Parathyroid adenoma (tissue), 2 donors: Measurements from ENCODE around the gene ITPK1.
"Not testable (repeated sequence)": the region's sequence is repeated elsewhere in the genome, so short reads cannot be mapped to it uniquely, and the experiment has no call there.

Experiments
- H2AFZ ChIP-seq: fragments of 300-600 bp; sonication (generic); one replicate; pipeline ENCODE4 v1.7.0; 2017; ENCODE audit warnings: antibody characterized with exemption, mild to moderate bottlenecking
- H3K27ac ChIP-seq: fragments of 300-600 bp; sonication (generic); one replicate; pipeline ENCODE4 v1.7.0; 2017
- H3K27me3 ChIP-seq: fragments of 300-600 bp; sonication (generic); one replicate; pipeline ENCODE4 v1.7.0; 2017; ENCODE audit warnings: low read length; ENCODE audit not compliant: control insufficient read depth, insufficient read depth
- H3K36me3 ChIP-seq: fragments of 300-600 bp; sonication (generic); one replicate; pipeline ENCODE4 v1.7.0; 2017; ENCODE audit warnings: low read length; ENCODE audit not compliant: control insufficient read depth, insufficient read depth
- H3K4me1 ChIP-seq: fragments of 300-600 bp; sonication (generic); one replicate; pipeline ENCODE4 v1.7.0; 2017; ENCODE audit warnings: control low read depth
- H3K4me2 ChIP-seq: fragments of 300-600 bp; sonication (generic); one replicate; pipeline ENCODE4 v1.7.0; 2017; ENCODE audit warnings: low read length
- H3K4me3 ChIP-seq: fragments of 300-600 bp; sonication (generic); one replicate; pipeline ENCODE4 v1.7.0; 2017; ENCODE audit warnings: low read depth, low read length
- H3K79me2 ChIP-seq: fragments of 300-600 bp; sonication (generic); one replicate; pipeline ENCODE4 v1.7.0; 2017; ENCODE audit warnings: control low read depth
- H3K9ac ChIP-seq: fragments of 300-600 bp; sonication (generic); one replicate; pipeline ENCODE4 v1.7.0; 2017; ENCODE audit warnings: mild to moderate bottlenecking
- H3K9me3 ChIP-seq: fragments of 300-600 bp; sonication (generic); one replicate; pipeline ENCODE4 v1.7.0; 2017; ENCODE audit warnings: low read length; ENCODE audit not compliant: control insufficient read depth
- TF ChIP-seq, protein P1 (sequence below): fragments of 300-600 bp; sonication (generic); IDR thresholded peaks from one replicate; pipeline ENCODE4 v1.7.0; 2017; ENCODE audit warnings: antibody characterized with exemption, mild to moderate bottlenecking
- donor health status: primary hyperparathyroidism.

ITPK1 gene

DNA sequence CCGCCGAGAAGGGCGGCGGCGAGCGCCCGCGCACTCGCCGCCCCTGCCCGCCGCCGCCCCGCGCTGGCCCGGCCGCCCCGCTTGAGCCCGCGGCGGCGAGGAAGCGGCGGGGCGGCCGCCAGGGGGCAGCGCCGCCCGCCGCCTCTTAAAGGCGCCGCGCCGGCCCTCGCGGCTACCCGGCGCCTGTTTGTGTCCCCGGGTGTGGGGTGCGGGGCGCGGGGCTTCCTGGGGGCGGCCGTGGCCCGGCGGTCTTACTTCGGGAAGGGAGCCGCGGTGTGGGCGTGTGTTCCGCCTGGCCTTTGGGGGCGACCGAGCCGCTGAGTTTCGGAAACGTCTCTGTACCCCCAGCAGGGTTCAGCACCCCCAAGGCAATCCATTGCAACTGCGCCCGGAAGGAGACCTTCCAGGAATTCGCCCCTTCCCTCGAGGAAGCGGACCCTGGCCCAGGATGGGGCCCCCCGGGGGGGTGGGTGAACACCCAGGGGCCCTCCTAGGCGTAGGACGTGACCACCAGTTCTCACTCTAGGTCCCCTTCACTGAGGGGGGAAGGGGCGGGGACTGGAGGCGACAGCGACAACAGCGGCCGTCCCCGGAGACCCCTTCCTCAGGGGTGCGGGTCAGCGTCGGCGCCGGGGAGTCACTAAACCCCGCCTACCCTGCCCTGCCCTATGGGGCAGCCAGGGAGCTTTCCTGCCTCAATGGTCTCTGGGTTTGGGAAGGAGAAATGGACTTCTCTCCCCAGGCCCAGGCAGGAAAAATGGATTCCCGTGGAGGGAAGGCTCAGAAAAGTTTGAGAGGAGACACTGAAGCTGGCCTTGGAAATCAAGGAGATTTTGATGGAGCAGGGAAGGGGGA, at the start of gene ITPK1:
Gene ITPK1 (minus strand): TSS at position 105 of the 855 bp plus-strand sequence. CDS start 762 bp downstream, outside the sequence.
- Histone ChIP-seq H3K4me1 (peaks cover 20% of the 10 kb centered on the region), H3K36me3 (no peaks in the 10 kb centered on the region), H2AFZ (peak within 1 kb of the TSS; percentile 100), H3K79me2 (peaks cover 18% of the 10 kb centered on the region), H3K4me2 (peak within 1 kb of the TSS; percentile 96), H3K9ac (peak within 1 kb of the TSS; percentile 83), H3K9me3 (no peaks in the 10 kb centered on the region), H3K4me3 (peak within 1 kb of the TSS; percentile 89), H3K27ac (peak within 1 kb of the TSS; percentile 89), H3K27me3 (no peaks in the 10 kb centered on the region)
- TF ChIP-seq, protein P1, sequence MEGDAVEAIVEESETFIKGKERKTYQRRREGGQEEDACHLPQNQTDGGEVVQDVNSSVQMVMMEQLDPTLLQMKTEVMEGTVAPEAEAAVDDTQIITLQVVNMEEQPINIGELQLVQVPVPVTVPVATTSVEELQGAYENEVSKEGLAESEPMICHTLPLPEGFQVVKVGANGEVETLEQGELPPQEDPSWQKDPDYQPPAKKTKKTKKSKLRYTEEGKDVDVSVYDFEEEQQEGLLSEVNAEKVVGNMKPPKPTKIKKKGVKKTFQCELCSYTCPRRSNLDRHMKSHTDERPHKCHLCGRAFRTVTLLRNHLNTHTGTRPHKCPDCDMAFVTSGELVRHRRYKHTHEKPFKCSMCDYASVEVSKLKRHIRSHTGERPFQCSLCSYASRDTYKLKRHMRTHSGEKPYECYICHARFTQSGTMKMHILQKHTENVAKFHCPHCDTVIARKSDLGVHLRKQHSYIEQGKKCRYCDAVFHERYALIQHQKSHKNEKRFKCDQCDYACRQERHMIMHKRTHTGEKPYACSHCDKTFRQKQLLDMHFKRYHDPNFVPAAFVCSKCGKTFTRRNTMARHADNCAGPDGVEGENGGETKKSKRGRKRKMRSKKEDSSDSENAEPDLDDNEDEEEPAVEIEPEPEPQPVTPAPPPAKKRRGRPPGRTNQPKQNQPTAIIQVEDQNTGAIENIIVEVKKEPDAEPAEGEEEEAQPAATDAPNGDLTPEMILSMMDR = no peak

GRCh38 chr14:93163564-93163963, 47.8 kb upstream of the ITPK1 start:
- no peak overlapping the region for H3K4me2 ChIP-seq
- no peaks in the 10 kb centered on the region for H3K4me1 ChIP-seq
- no peaks in the 10 kb centered on the region for H3K79me2 ChIP-seq
- H3K36me3 ChIP-seq = no peaks in the 10 kb centered on the region
- H3K9me3 ChIP-seq = no peaks in the 10 kb centered on the region
- H3K9ac ChIP-seq = no peak overlapping the region
- no peaks in the 10 kb centered on the region for H3K27me3 ChIP-seq
- H3K27ac ChIP-seq = no peak overlapping the region
- no peak overlapping the region for H3K4me3 ChIP-seq
- H2AFZ ChIP-seq = no peak overlapping the region
- TF ChIP-seq, protein P1 = no peak

DNA sequence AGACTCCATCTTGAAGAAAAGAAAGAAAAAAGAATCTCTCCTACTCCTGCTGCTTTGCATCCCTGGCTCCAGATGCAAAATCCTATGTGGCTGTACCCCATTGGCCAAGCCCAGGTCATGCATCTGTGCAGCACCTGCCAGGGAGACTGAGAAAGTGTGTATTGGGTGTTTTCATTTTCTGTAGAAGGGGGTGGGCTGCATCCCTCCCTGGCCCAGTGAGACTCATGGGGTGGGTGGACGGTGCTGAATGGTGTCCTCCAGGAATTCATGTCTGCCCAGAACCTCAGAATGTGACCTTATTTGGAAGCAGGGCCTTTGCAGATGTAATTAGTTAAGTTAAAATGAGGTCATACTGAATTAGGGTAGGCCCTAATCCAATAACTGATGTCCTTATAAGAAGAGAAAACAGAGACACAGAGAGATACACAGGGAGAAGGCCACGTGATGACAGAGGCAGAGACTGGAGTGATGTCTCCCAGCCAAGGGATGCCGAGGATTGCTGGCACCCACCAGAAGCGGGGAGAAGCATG, 45.8 kb upstream of the ITPK1 start:
- Histone ChIP-seq H3K27me3 (no peaks in the 10 kb centered on the region), H3K4me3 (no peak overlapping the region), H3K9ac (no peak overlapping the region), H3K79me2 (no peaks in the 10 kb centered on the region), H3K9me3 (no peaks in the 10 kb centered on the region), H3K27ac (no peak overlapping the region), H3K36me3 (no peaks in the 10 kb centered on the region), H3K4me2 (no peak overlapping the region), H3K4me1 (no peaks in the 10 kb centered on the region), H2AFZ (no peak overlapping the region)
- TF ChIP-seq, protein P1 = no peak

- no peak overlapping the region for H3K27ac ChIP-seq
- no peaks in the 10 kb centered on the region for H3K36me3 ChIP-seq
- TF ChIP-seq, protein P1 = peak; percentile 31
- no peaks in the 10 kb centered on the region for H3K79me2 ChIP-seq
- H3K4me2 ChIP-seq = no peak overlapping the region
- H3K9me3 ChIP-seq = no peaks in the 10 kb centered on the region
- H3K4me1 ChIP-seq = no peaks in the 10 kb centered on the region
- no peak overlapping the region for H3K4me3 ChIP-seq
- no peak overlapping the region for H3K9ac ChIP-seq
- H2AFZ ChIP-seq = no peak overlapping the region
- no peaks in the 10 kb centered on the region for H3K27me3 ChIP-seq
Observed at GRCh38 chr14:93160353-93160801, 44.7 kb upstream of the ITPK1 start.

- H3K4me3 ChIP-seq, H3K27me3 ChIP-seq, H3K9ac ChIP-seq, H3K79me2 ChIP-seq, H3K4me2 ChIP-seq, H3K9me3 ChIP-seq, H3K36me3 ChIP-seq, H3K27ac ChIP-seq, H2AFZ ChIP-seq, H3K4me1 ChIP-seq: not testable (repeated sequence)
Observed at GRCh38 chr14:93159625-93160352, 44.1 kb upstream of the ITPK1 start.

DNA sequence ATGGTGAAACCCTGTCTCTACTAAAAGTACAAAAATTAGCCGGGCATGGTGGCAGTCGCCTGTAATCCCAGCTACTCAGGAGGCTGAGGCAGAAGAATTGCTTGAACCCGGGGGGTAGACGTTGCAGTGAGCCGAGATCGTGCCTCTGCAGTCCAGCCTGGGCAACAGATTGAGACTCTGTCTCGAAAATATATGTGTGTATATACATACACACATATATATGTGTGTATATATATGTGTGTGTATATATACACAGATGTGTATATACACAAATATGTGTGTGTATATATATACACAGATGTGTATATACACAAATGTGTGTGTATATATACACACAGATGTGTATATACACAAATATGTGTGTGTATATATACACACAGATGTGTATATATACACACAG, 42.6 kb upstream of the ITPK1 start:
- not testable (repeated sequence) for H3K4me3 ChIP-seq, H3K79me2 ChIP-seq, H3K27me3 ChIP-seq, H3K9ac ChIP-seq, H3K9me3 ChIP-seq, H3K27ac ChIP-seq, H2AFZ ChIP-seq, H3K4me2 ChIP-seq, H3K4me1 ChIP-seq, H3K36me3 ChIP-seq
